HepG2 (cell line): ENCODE data around the gene SLC29A2. TPM values are rescaled to one million over a fixed set of nuclear protein-coding genes. Genes with fewer than 3 reads are reported as not detected.

ENCODE experiments used
- BHLHE40 ChIP-seq: IDR thresholded peaks from 2 replicates; pipeline ENCODE4 v1.6.1; 2011; ENCODE audit warnings: low read length, improper control_type of control experiment
- CENPX ChIP-seq: sonication (generic); formaldehyde crosslinking; IDR thresholded peaks from 2 replicates; pipeline ENCODE4 v1.9.0; 2021; ENCODE audit warnings: mild to moderate bottlenecking, missing genetic modification reagents, moderate library complexity
- ELF1 ChIP-seq: sonication (generic); formaldehyde crosslinking; IDR thresholded peaks from 2 replicates; pipeline ENCODE4 v1.4.0; 2020; ENCODE audit warnings: missing genetic modification reagents
- FOXC1 ChIP-seq: sonication (generic); formaldehyde crosslinking; IDR thresholded peaks from 2 replicates; pipeline ENCODE4 v1.8.0; 2022; ENCODE audit warnings: mild to moderate bottlenecking, missing genetic modification reagents, borderline replicate concordance
- JDP2 ChIP-seq: sonication (generic); formaldehyde crosslinking; IDR thresholded peaks from 2 replicates; pipeline ENCODE4 v1.8.1; 2022; ENCODE audit warnings: missing genetic modification reagents, borderline replicate concordance
- KAT8 ChIP-seq: IDR thresholded peaks from 2 replicates; pipeline ENCODE4 v1.6.1; 2016; ENCODE audit warnings: missing genetic modification reagents, missing compliant biosample characterization
- NAIF1 ChIP-seq: sonication (generic); formaldehyde crosslinking; IDR thresholded peaks from 2 replicates; pipeline ENCODE4 v1.5.0; 2020; ENCODE audit warnings: mild to moderate bottlenecking, missing genetic modification reagents, borderline replicate concordance
- SAP130 ChIP-seq: IDR thresholded peaks from 2 replicates; pipeline ENCODE4 v1.6.1; 2016; ENCODE audit warnings: low read depth
- SPEN ChIP-seq: sonication (generic); formaldehyde crosslinking; IDR thresholded peaks from 2 replicates; pipeline ENCODE4 v1.5.1; 2020; ENCODE audit warnings: low read depth, mild to moderate bottlenecking, missing genetic modification reagents
- TAF15 ChIP-seq: fragments of 200-400 bp; formaldehyde crosslinking; IDR thresholded peaks from one replicate; pipeline ENCODE4 v1.6.1; 2018; ENCODE audit warnings: mild to moderate bottlenecking, low read depth, low read length; ENCODE audit not compliant: poor library complexity, severe bottlenecking
- TP53 ChIP-seq: sonication (generic); formaldehyde crosslinking; conservative IDR thresholded peaks from 2 replicates; pipeline ENCODE4 v1.4.0; 2020; ENCODE audit warnings: missing genetic modification reagents
- TRIM24 ChIP-seq: sonication (generic); formaldehyde crosslinking; IDR thresholded peaks from 2 replicates; pipeline ENCODE4 v1.8.0; 2022; ENCODE audit warnings: mild to moderate bottlenecking, missing genetic modification reagents
- YY1 ChIP-seq: IDR thresholded peaks from 2 replicates; pipeline ENCODE4 v1.6.1; 2011; ENCODE audit warnings: low read length, low read depth, moderate library complexity, mild to moderate bottlenecking; ENCODE audit not compliant: insufficient read depth, insufficient replicate concordance
- ZBTB40 ChIP-seq, 2 experiments: fragments of 450-650 bp in 1 of 2; sonication (generic) in 1 of 2; formaldehyde crosslinking in 1 of 2; IDR thresholded peaks; 2 replicates each; pipeline versions ENCODE4 v1.6.1 to v1.8.0; 2016 to 2022; ENCODE audit warnings: antibody characterized with exemption in 1 of 2, mild to moderate bottlenecking in 1 of 2, missing genetic modification reagents in 1 of 2
- ZKSCAN8 ChIP-seq: IDR thresholded peaks from 2 replicates; pipeline ENCODE4 v1.6.1; 2016; ENCODE audit warnings: borderline replicate concordance, missing genetic modification reagents, missing compliant biosample characterization
- ZNF17 ChIP-seq: sonication (generic); formaldehyde crosslinking; IDR thresholded peaks from 2 replicates; pipeline ENCODE4 v1.5.0; 2020; ENCODE audit warnings: mild to moderate bottlenecking, missing genetic modification reagents
- ZNF253 ChIP-seq: sonication (generic); formaldehyde crosslinking; IDR thresholded peaks from 2 replicates; pipeline ENCODE4 v1.8.0; 2022; ENCODE audit warnings: mild to moderate bottlenecking, missing genetic modification reagents, borderline replicate concordance
- ZNF33B ChIP-seq: sonication (generic); formaldehyde crosslinking; IDR thresholded peaks from 2 replicates; pipeline ENCODE4 v1.5.1; 2020; ENCODE audit warnings: mild to moderate bottlenecking, missing genetic modification reagents
- ZNF441 ChIP-seq: sonication (generic); formaldehyde crosslinking; IDR thresholded peaks from 2 replicates; pipeline ENCODE4 v1.7.0; 2021; ENCODE audit warnings: missing genetic modification reagents, borderline replicate concordance
- ZNF556 ChIP-seq: sonication (generic); formaldehyde crosslinking; IDR thresholded peaks from 2 replicates; pipeline ENCODE4 v1.4.0; 2020; ENCODE audit warnings: mild to moderate bottlenecking, missing genetic modification reagents, borderline replicate concordance
- ZNF7 ChIP-seq: IDR thresholded peaks from 2 replicates; pipeline ENCODE4 v1.6.1; 2016; ENCODE audit warnings: missing biosample characterization, missing genetic modification reagents
- polyA plus RNA-seq, 8 experiments: library from polyadenylated mRNA; depleted of rRNA in 3 of 8; stranded (reverse) in 7 of 8; unstranded in 1 of 8; fragments of >200 nt; fragmentation: Illumina TruSeq in 4 of 8; extraction: Trizol in 4 of 8; gene quantifications; 2 replicates each; pipeline versions ENCODE4 v1.2.1 to v1.2.3, GENCODE V29; 2011 to 2016; ENCODE audit warnings: low read depth in 4 of 8, missing spikeins in 1 of 8, mixed read lengths in 1 of 8; ENCODE audit not compliant: insufficient read depth in 1 of 8
- total RNA-seq, 5 experiments: library from RNA; depleted of rRNA; stranded (reverse); fragments of >200 nt; fragmentation: Illumina TruSeq; extraction: Trizol; gene quantifications; 2 replicates each; pipeline ENCODE4 v1.2.3, GENCODE V29; 2016; ENCODE audit warnings: low read depth in 1 of 5

The SLC29A2 gene
- total and polyA plus RNA-seq, 2 of the 13 experiments (the other 11 are each of a cell fraction or from before 2014, with no cell fraction given): 0.63 to 0.66 TPM

- no peak for TF ChIP-seq ZBTB40 (IDR thresholded peaks at IDR 0.05)
- TF ChIP-seq ZBTB40 (CRISPR knock-in tag; IDR thresholded peaks at IDR 0.05): peak; percentile 45; the same call in 1 of the 2 replicates
- TF ChIP-seq ELF1 (CRISPR knock-in tag): peak; percentile 50; the same call in 1 of the 2 replicates
- no peak for TF ChIP-seq ZNF17 (CRISPR knock-in tag)
- peak; percentile 86 for TF ChIP-seq BHLHE40
- TF ChIP-seq ZKSCAN8 (CRISPR knock-in tag): peak; percentile 72
- TF ChIP-seq CENPX: no peak
- no peak for TF ChIP-seq ZNF7 (CRISPR knock-in tag)
- TF ChIP-seq TP53 (CRISPR knock-in tag): no peak
- 0 out of 2 replicates have a peak, but pooled peaks have one; percentile 19 for TF ChIP-seq FOXC1 (CRISPR knock-in tag)
- 0 out of 2 replicates have a peak, but pooled peaks have one; percentile 68 for TF ChIP-seq NAIF1 (CRISPR knock-in tag)
- TF ChIP-seq ZNF253 (CRISPR knock-in tag): no peak
- peak; percentile 78 for TF ChIP-seq SPEN (CRISPR knock-in tag)
- peak; percentile 61; the same call in 1 of the 2 replicates for TF ChIP-seq ZNF556 (CRISPR knock-in tag)
- TF ChIP-seq TAF15: no peak
- peak; percentile 85 for TF ChIP-seq SAP130 (CRISPR knock-in tag)
- TF ChIP-seq ZNF441: no peak
- peak; percentile 64 for TF ChIP-seq YY1
- no peak for TF ChIP-seq ZNF33B
- peak; percentile 74 for TF ChIP-seq KAT8 (CRISPR knock-in tag)
- no peak for TF ChIP-seq JDP2 (CRISPR knock-in tag)
- TF ChIP-seq TRIM24 (CRISPR knock-in tag): no peak
Measured at GRCh38 chr11:66328302-66329144, 43.0 kb downstream of the SLC29A2 start (continued).
